Colonic mucosa (tissue), 4 donors: ENCODE results near the gene SOX18. TPM values are rescaled to one million over a fixed set of nuclear protein-coding genes. Genes with fewer than 3 reads are reported as not detected.

Source experiments
- DNase-seq: peaks from one replicate; pipeline ENCODE4 v3.0.0-alpha.2; 2020
- H3K27ac ChIP-seq: fragments of 200-600 bp; one replicate; pipeline ENCODE4 v1.8.0; 2021
- H3K27me3 ChIP-seq: fragments of 200-600 bp; one replicate; pipeline ENCODE4 v1.8.0; 2021
- H3K36me3 ChIP-seq: fragments of 200-600 bp; one replicate; pipeline ENCODE4 v1.8.0; 2021
- H3K4me1 ChIP-seq: fragments of 200-600 bp; one replicate; pipeline ENCODE4 v1.8.0; 2021; ENCODE audit warnings: mild to moderate bottlenecking
- H3K4me3 ChIP-seq: fragments of 200-600 bp; one replicate; pipeline ENCODE4 v1.8.0; 2021
- H3K9ac ChIP-seq, 2 donors: one replicate each; pipeline ENCODE4 v1.7.0; 2013; ENCODE audit warnings: control low read depth in 2 of 2, low read depth in 2 of 2, low read length in 2 of 2
- H3K9me3 ChIP-seq: fragments of 200-600 bp; one replicate; pipeline ENCODE4 v1.8.0; 2021
- CTCF ChIP-seq: fragments of 200-600 bp; IDR thresholded peaks from one replicate; pipeline ENCODE4 v1.8.0; 2022; ENCODE audit warnings: antibody characterized with exemption, mild to moderate bottlenecking
- intact Hi-C: fragments of 100-400 bp; cut with DNase I; formaldehyde crosslinking; loops from one replicate; pipeline ENCODE4 v1.14.1; 2022
- total RNA-seq, 2 donors: library from RNA; stranded (reverse); fragmentation: NEBNext Ultra II Directional in 1 of 2; extraction: Animal tissue kit (Norgen Biotek cat#: 25700) in 1 of 2; gene quantifications; one replicate each; pipeline ENCODE4 v1.2.1, GENCODE V29; 2021
- donor health status: healthy.
- donor health status: DM: no; HTN: no; CAD: no.
- donor health status: DM: no; HTN: no; CAD: no.

The SOX18 gene
- total RNA-seq, 2 donors from 2014 or later = 8.4 to 26.8 TPM

- H3K9ac ChIP-seq = no peak overlapping the region
- intact Hi-C loops = no loop called here
- H3K9me3 ChIP-seq = no peaks in the 10 kb centered on the region
- DNase-seq = no peak
- H3K27me3 ChIP-seq = peaks cover 75% of the 10 kb centered on the region
- H3K4me3 ChIP-seq = no peak overlapping the region
- TF ChIP-seq CTCF = no peak
- H3K27ac ChIP-seq = no peak overlapping the region
- H3K4me1 ChIP-seq = no peaks in the 10 kb centered on the region
- no peaks in the 10 kb centered on the region for H3K36me3 ChIP-seq
Observed at GRCh38 chr20:64051033-64051452, 1.6 kb upstream of the SOX18 start.

GRCh38 chr20:64050261-64051032 is 1.0 kb upstream of the SOX18 start:
- Histone ChIP-seq H3K27ac (no peak overlapping the region), H3K4me1 (no peaks in the 10 kb centered on the region), H3K9ac (no peak overlapping the region), H3K27me3 (peaks cover 74% of the 10 kb centered on the region), H3K4me3 (no peak overlapping the region), H3K36me3 (no peaks in the 10 kb centered on the region), H3K9me3 (no peaks in the 10 kb centered on the region)
- TF ChIP-seq CTCF = no peak
- no peak for DNase-seq
- intact Hi-C loops = no loop called here

GRCh38 chr20:64049878-64050260 is 430 bp upstream of the SOX18 start:
- Histone ChIP-seq H3K9me3 (no peaks in the 10 kb centered on the region), H3K9ac (no peak overlapping the region), H3K4me3 (no peak overlapping the region), H3K4me1 (no peaks in the 10 kb centered on the region), H3K27ac (no peak overlapping the region), H3K36me3 (no peaks in the 10 kb centered on the region), H3K27me3 (peaks cover 73% of the 10 kb centered on the region)
- no peak for DNase-seq
- no peak for TF ChIP-seq CTCF
- intact Hi-C loops = no loop called here

GRCh38 chr20:64048402-64049044 is 916 bp downstream of the SOX18 start:
- no peak for DNase-seq
- intact Hi-C loops = no loop called here
- Histone ChIP-seq H3K4me3 (peak overlapping the region; percentile 5), H3K27ac (no peak overlapping the region), H3K27me3 (peaks cover 69% of the 10 kb centered on the region), H3K9ac (no peak overlapping the region), H3K9me3 (no peaks in the 10 kb centered on the region), H3K36me3 (no peaks in the 10 kb centered on the region), H3K4me1 (no peaks in the 10 kb centered on the region)
- TF ChIP-seq CTCF = no peak

- H3K4me1 ChIP-seq = no peaks in the 10 kb centered on the region
- H3K27me3 ChIP-seq = peaks cover 67% of the 10 kb centered on the region
- intact Hi-C loops = no loop called here
- DNase-seq = no peak
- no peak for TF ChIP-seq CTCF
- H3K4me3 ChIP-seq = peak overlapping the region; percentile 5
- no peaks in the 10 kb centered on the region for H3K9me3 ChIP-seq
- no peak overlapping the region for H3K9ac ChIP-seq
- no peaks in the 10 kb centered on the region for H3K36me3 ChIP-seq
- no peak overlapping the region for H3K27ac ChIP-seq
Observed at GRCh38 chr20:64047968-64048401, 1.5 kb downstream of the SOX18 start.
